HL-60/S4 (cell line): ENCODE data around the gene CDAN1.

Source experiments
- in situ Hi-C: fragments of 300-500 bp; cut with MboI; formaldehyde crosslinking; loops from 2 replicates; pipeline ENCODE4 v1.14.3; 2022; ENCODE audit warnings: low sequenced_read_pairs

CDAN1 gene

DNA sequence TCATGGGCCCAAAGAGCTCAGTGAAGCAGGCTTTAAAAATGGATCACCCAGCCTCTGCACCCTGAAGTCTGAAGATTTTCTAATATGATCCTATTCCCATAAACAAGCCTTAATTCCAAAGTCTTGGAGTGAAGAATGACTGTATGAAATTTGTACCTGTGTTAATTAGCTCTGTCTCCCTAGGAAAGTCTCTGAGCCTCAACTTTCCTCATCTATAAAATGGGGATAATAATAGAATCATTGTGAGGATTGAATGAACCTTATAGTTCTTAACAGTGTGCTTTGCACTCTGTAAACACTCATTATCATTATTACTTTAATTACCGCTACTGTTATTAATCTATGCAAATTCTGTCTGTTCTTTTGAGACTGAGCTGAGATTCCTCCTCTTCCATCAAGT, 61.9 kb downstream of the CDAN1 start:
- in situ Hi-C loops, result no loop called here

DNA sequence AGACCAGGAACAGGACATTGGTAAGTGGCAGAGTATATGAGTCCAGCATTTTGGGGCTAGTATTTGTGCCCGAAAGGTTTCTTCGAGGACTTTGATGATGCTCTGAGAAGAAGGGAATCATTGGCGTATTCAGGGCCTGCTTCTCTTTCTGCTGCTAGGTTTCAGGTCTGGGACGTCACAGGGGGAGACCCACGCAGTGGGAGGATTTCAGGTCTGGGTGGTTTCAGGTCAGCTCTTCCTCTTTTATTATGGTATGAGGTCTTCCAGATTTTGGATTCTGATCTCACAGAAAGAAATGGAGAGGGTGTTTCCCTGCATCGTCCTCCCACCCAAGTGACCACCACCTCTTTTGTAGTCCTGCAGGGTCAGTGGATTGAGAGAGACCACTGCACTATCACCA, 62.5 kb downstream of the CDAN1 start:
- in situ Hi-C loops, result no loop called here
